Neural cell (in vitro differentiated cells): Measurements from ENCODE around the gene CLDN15. TPM values are rescaled to one million over a fixed set of nuclear protein-coding genes. Genes with fewer than 3 reads are reported as not detected.

ENCODE experiments used
- H2AFZ ChIP-seq: fragments of 200-600, 300-800 bp; sonication (generic), shearing (Covaris generic); 2 replicates; pipeline ENCODE4 v1.6.0; 2014; ENCODE audit warnings: low read depth, mild to moderate bottlenecking, antibody characterized with exemption, low read length, moderate library complexity
- H3F3A ChIP-seq: fragments of 200-600 bp; shearing (Covaris generic); 2 replicates; pipeline ENCODE4 v1.6.1; 2016; ENCODE audit warnings: mild to moderate bottlenecking, moderate library complexity, mixed read lengths, antibody characterized with exemption, low read length; ENCODE audit not compliant: insufficient read depth, poor library complexity, severe bottlenecking
- H3K27ac ChIP-seq: fragments of 200-600, 300-800 bp; sonication (generic), shearing (Covaris generic); 2 replicates; pipeline ENCODE4 v1.5.1; 2014; ENCODE audit warnings: mild to moderate bottlenecking, low read length, moderate library complexity
- H3K27me3 ChIP-seq: fragments of 300-800, 200-600 bp; sonication (generic), shearing (Covaris generic); 2 replicates; pipeline ENCODE4 v1.6.0; 2014; ENCODE audit warnings: mild to moderate bottlenecking, low read depth, low read length, moderate library complexity; ENCODE audit not compliant: insufficient read depth
- H3K36me3 ChIP-seq: fragments of 300-800, 200-600 bp; sonication (generic), shearing (Covaris generic); 2 replicates; pipeline ENCODE4 v1.5.1; 2014; ENCODE audit warnings: mild to moderate bottlenecking, antibody characterized with exemption, low read length, moderate library complexity; ENCODE audit not compliant: insufficient read depth
- H3K4me2 ChIP-seq: fragments of 300-800, 200-600 bp; sonication (generic), shearing (Covaris generic); 2 replicates; pipeline ENCODE4 v1.6.0; 2014; ENCODE audit warnings: mild to moderate bottlenecking, low read length
- H3K4me3 ChIP-seq: fragments of 300-800, 200-600 bp; sonication (generic), shearing (Covaris generic); 2 replicates; pipeline ENCODE4 v1.5.1; 2014; ENCODE audit warnings: mild to moderate bottlenecking, low read length, moderate library complexity
- H3K79me2 ChIP-seq: fragments of 200-600 bp; shearing (Covaris generic); replicated peaks from 2 replicates; pipeline ENCODE4 v1.6.0; 2014; ENCODE audit warnings: mild to moderate bottlenecking, low read length, moderate library complexity; ENCODE audit not compliant: insufficient read depth
- H3K9ac ChIP-seq: fragments of 300-800, 200-600 bp; sonication (generic), shearing (Covaris generic); 2 replicates; pipeline ENCODE4 v1.6.1; 2016; ENCODE audit warnings: mild to moderate bottlenecking, low read length, mixed read lengths
- H3K9me2 ChIP-seq: fragments of 200-600 bp; shearing (Covaris generic); 2 replicates; pipeline ENCODE4 v1.6.1; 2016; ENCODE audit warnings: mild to moderate bottlenecking, low read length, mixed read lengths; ENCODE audit not compliant: insufficient read depth
- H3K9me3 ChIP-seq: fragments of 200-600, 300-800 bp; sonication (generic), shearing (Covaris generic); 2 replicates; pipeline ENCODE4 v1.6.1; 2016; ENCODE audit warnings: mild to moderate bottlenecking, mixed run types, low read length, moderate library complexity, mixed read lengths
- H4K20me1 ChIP-seq: fragments of 200-600 bp; shearing (Covaris generic); 2 replicates; pipeline ENCODE4 v1.6.1; 2016; ENCODE audit warnings: mild to moderate bottlenecking, mixed run types; ENCODE audit not compliant: insufficient read depth
- EP300 ChIP-seq: fragments of 450-650 bp; conservative IDR thresholded peaks from 2 replicates; pipeline ENCODE4 v1.6.1; 2014; ENCODE audit warnings: antibody characterized with exemption, mild to moderate bottlenecking, moderate library complexity; ENCODE audit not compliant: poor library complexity, severe bottlenecking
- EZH2 ChIP-seq: fragments of 200-600, 300-800 bp; shearing (Covaris generic), sonication (generic); IDR thresholded peaks from 2 replicates; pipeline ENCODE4 v1.6.1; 2014; ENCODE audit warnings: antibody characterized with exemption, low read length, borderline replicate concordance, mild to moderate bottlenecking; ENCODE audit not compliant: insufficient read depth, poor library complexity, severe bottlenecking
- MXI1 ChIP-seq: fragments of 450-650 bp; conservative IDR thresholded peaks from 2 replicates; pipeline ENCODE4 v1.6.1; 2014; ENCODE audit warnings: antibody characterized with exemption, mild to moderate bottlenecking; ENCODE audit not compliant: poor library complexity, severe bottlenecking
- POLR2AphosphoS5 ChIP-seq: IDR thresholded peaks from 2 replicates; pipeline ENCODE4 v1.6.1; 2012
- RAD21 ChIP-seq: fragments of 450-650 bp; conservative IDR thresholded peaks from 2 replicates; pipeline ENCODE4 v1.6.1; 2014; ENCODE audit warnings: antibody characterized with exemption, mild to moderate bottlenecking, moderate library complexity
- SMC3 ChIP-seq: fragments of 450-650 bp; conservative IDR thresholded peaks from 2 replicates; pipeline ENCODE4 v1.6.1; 2014; ENCODE audit warnings: antibody characterized with exemption, mild to moderate bottlenecking, moderate library complexity; ENCODE audit not compliant: poor library complexity
- TAF1 ChIP-seq: IDR thresholded peaks from 2 replicates; pipeline ENCODE4 v1.6.1; 2012; ENCODE audit warnings: low read depth
- polyA plus RNA-seq: library from polyadenylated mRNA; depleted of rRNA; stranded (reverse); fragments of >200 nt; gene quantifications from 2 replicates; pipeline ENCODE4 v1.2.3, GENCODE V29; 2014
- TF ChIP-seq, protein P1 (sequence below): IDR thresholded peaks from 2 replicates; pipeline ENCODE4 v1.6.1; 2012; ENCODE audit warnings: borderline replicate concordance
- TF ChIP-seq, protein P2 (sequence below): fragments of 450-650 bp; IDR thresholded peaks from 2 replicates; pipeline ENCODE4 v1.5.1; 2014; ENCODE audit warnings: antibody characterized with exemption, mild to moderate bottlenecking, moderate library complexity; ENCODE audit not compliant: poor library complexity, severe bottlenecking

The CLDN15 gene
- polyA plus RNA-seq, 1 donor from 2014 or later, result 10.9 TPM

DNA sequence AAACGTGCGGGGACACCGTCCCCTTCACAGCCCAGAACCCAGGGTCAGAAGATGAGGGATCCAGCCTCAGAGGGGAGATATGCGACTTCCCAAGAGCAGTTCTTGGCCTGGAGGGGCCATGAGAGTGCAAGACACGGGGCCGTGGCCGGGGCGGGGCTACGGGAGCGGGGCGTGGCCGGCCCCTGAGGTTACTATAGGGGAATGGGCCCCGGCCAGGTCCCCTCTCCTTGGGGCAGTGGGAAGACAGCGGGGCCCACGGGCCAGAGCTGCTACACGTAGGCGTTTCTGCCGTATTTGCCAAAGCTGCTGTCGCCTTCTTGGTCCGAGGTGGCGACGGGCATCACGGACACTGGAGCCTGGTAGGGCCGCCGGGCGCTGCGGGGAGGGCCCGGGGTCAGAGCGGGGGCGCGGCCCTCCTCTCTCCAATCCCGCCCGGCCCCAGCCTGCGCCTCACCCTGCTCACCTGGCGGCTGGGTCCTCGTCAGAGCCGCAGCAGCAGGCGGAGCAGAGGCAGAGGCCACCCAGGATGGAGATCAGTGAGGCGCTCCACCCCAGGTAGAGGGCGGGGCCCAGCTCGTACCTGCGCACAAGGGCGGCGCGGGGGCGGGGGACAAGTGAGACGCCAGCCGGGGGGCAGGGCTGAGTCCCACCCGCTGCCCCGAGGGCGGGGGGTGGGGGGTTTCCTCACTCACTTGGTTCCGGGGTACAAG is 5.3 kb downstream of the CLDN15 start:
- no peak overlapping the region for H3K27ac ChIP-seq
- no peaks in the 10 kb centered on the region for H3F3A ChIP-seq
- H4K20me1 ChIP-seq, result no peaks in the 10 kb centered on the region
- H3K9me3 ChIP-seq, result no peaks in the 10 kb centered on the region
- H2AFZ ChIP-seq, result no peak overlapping the region
- H3K4me2 ChIP-seq, result no peak overlapping the region
- no peaks in the 10 kb centered on the region for H3K36me3 ChIP-seq
- no peak for TF ChIP-seq TAF1
- no peak for TF ChIP-seq EZH2
- TF ChIP-seq, protein P1, sequence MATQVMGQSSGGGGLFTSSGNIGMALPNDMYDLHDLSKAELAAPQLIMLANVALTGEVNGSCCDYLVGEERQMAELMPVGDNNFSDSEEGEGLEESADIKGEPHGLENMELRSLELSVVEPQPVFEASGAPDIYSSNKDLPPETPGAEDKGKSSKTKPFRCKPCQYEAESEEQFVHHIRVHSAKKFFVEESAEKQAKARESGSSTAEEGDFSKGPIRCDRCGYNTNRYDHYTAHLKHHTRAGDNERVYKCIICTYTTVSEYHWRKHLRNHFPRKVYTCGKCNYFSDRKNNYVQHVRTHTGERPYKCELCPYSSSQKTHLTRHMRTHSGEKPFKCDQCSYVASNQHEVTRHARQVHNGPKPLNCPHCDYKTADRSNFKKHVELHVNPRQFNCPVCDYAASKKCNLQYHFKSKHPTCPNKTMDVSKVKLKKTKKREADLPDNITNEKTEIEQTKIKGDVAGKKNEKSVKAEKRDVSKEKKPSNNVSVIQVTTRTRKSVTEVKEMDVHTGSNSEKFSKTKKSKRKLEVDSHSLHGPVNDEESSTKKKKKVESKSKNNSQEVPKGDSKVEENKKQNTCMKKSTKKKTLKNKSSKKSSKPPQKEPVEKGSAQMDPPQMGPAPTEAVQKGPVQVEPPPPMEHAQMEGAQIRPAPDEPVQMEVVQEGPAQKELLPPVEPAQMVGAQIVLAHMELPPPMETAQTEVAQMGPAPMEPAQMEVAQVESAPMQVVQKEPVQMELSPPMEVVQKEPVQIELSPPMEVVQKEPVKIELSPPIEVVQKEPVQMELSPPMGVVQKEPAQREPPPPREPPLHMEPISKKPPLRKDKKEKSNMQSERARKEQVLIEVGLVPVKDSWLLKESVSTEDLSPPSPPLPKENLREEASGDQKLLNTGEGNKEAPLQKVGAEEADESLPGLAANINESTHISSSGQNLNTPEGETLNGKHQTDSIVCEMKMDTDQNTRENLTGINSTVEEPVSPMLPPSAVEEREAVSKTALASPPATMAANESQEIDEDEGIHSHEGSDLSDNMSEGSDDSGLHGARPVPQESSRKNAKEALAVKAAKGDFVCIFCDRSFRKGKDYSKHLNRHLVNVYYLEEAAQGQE, result no peak
- TF ChIP-seq SMC3, result no peak
- no peak for TF ChIP-seq POLR2AphosphoS5
- no peak for TF ChIP-seq EP300
- TF ChIP-seq MXI1, result no peak
- no peak for TF ChIP-seq RAD21
- TF ChIP-seq, protein P2, sequence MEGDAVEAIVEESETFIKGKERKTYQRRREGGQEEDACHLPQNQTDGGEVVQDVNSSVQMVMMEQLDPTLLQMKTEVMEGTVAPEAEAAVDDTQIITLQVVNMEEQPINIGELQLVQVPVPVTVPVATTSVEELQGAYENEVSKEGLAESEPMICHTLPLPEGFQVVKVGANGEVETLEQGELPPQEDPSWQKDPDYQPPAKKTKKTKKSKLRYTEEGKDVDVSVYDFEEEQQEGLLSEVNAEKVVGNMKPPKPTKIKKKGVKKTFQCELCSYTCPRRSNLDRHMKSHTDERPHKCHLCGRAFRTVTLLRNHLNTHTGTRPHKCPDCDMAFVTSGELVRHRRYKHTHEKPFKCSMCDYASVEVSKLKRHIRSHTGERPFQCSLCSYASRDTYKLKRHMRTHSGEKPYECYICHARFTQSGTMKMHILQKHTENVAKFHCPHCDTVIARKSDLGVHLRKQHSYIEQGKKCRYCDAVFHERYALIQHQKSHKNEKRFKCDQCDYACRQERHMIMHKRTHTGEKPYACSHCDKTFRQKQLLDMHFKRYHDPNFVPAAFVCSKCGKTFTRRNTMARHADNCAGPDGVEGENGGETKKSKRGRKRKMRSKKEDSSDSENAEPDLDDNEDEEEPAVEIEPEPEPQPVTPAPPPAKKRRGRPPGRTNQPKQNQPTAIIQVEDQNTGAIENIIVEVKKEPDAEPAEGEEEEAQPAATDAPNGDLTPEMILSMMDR, result no peak
- no peaks in the 10 kb centered on the region for H3K27me3 ChIP-seq
- H3K79me2 ChIP-seq, result no peaks in the 10 kb centered on the region
- no peaks in the 10 kb centered on the region for H3K9me2 ChIP-seq
- H3K9ac ChIP-seq, result no peak overlapping the region
- no peak overlapping the region for H3K4me3 ChIP-seq

DNA sequence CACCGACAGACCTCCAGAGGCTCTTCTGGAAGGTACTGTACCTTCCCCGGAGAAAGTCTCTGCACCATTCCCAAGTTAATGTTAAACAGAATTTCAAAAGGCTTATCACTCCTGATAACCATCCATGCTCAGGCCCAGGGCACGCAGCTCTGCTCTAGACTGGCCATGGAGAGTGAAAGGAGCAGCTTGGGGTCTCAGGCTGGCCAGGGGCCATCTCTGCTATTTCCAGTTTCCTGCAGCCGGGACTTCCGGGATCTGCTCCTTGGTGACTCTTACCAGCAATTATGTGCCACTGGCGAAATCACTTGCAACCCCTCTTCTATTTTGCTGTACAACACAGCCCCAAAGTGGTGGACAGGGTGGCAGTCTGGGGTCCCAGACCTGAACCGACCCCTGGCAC is 6.0 kb downstream of the CLDN15 start:
- no peak overlapping the region for H3K4me2 ChIP-seq
- no peaks in the 10 kb centered on the region for H3K9me3 ChIP-seq
- TF ChIP-seq SMC3 (no peak), TAF1 (no peak), POLR2AphosphoS5 (no peak), MXI1 (no peak), EZH2 (no peak), EP300 (no peak), RAD21 (no peak)
- TF ChIP-seq, protein P1, result no peak
- TF ChIP-seq, protein P2, result no peak
- H3K79me2 ChIP-seq, result no peaks in the 10 kb centered on the region
- no peaks in the 10 kb centered on the region for H3K9me2 ChIP-seq
- H3K9ac ChIP-seq, result no peak overlapping the region
- no peaks in the 10 kb centered on the region for H3K27me3 ChIP-seq
- H2AFZ ChIP-seq, result no peak overlapping the region
- H3K4me3 ChIP-seq, result no peak overlapping the region
- H3F3A ChIP-seq, result no peaks in the 10 kb centered on the region
- no peak overlapping the region for H3K27ac ChIP-seq
- H3K36me3 ChIP-seq, result no peaks in the 10 kb centered on the region
- H4K20me1 ChIP-seq, result no peaks in the 10 kb centered on the region
